ENCODE data around the gene MAST4. TPM values are rescaled to one million over a fixed set of nuclear protein-coding genes. Genes with fewer than 3 reads are reported as not detected.
A peak's percentile ranks its signal among the peaks of the same experiment; 100 is the strongest.

The MAST4 gene
- total and polyA plus RNA-seq, 2 of the 4 experiments (the other 2 are of a cell fraction), result 4.8 to 6.8 TPM

DNA sequence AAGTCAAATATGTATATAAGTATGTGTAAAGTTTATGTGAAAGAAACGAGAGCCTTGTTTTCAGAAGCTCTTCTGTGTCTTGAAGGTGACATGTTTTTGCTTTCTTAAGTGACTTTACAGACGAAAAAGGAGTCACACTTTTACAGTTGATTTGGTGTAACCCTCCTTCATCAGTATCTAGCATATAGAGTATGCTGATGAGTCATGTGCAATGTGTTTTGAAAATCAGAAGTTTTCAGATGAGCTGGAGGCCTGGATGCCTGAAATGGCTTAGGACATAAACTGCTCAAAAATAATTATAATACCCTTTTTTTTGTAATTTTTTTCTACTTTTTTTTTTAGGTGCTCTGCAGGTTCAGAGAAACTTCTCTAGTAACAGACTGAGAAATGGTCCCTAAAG is 390.9 kb downstream of the MAST4 start:
- BruUV-seq (replicated peaks), result no TSS peak

More for the DNA sequence above, 390.9 kb downstream of the MAST4 start:
- intact Hi-C loops (cut with micrococcal nuclease), result loop anchor here (1.0 kb wide), 1 partner anchor 27 kb away; no protein-coding TSS in a partner anchor
- H3K9me3 ChIP-seq (ENCODE audit: control insufficient read depth, insufficient read depth, low read length), result no peaks in the 10 kb centered on the region
- peak; percentile 68 for DNase-seq
- H3K4me3 ChIP-seq (ENCODE audit: insufficient read depth, low read depth, low read length), result no peak overlapping the region
- no peak overlapping the region; a peak in 1 of 4 replicates for H4K8ac ChIP-seq (ENCODE audit: low read depth in 2 of 2, low read length in 2 of 2)
- WGBS, 2 experiments (ENCODE audit: extremely low coverage in 2 of 2, insufficient read length in 1 of 2), result no CpG with 5 or more reads among the region's 2 CpGs
- H2BK120ac ChIP-seq (ENCODE audit: low read depth, low read length), result no peak overlapping the region
- H2AK9ac ChIP-seq (replicated peaks; ENCODE audit: low read depth, low read length, poor library complexity), result no peak overlapping the region
- no peak overlapping the region for H3K4ac ChIP-seq (ENCODE audit: low read depth, low read length)
- no peak overlapping the region for H3K14ac ChIP-seq (replicated peaks; ENCODE audit: low read depth, low read length)
- H3K4me1 ChIP-seq (ENCODE audit: control insufficient read depth, insufficient read depth, low read length), result peaks cover 6% of the 10 kb centered on the region
- peak; percentile 86 for ATAC-seq (ENCODE audit: low read depth)
- no peak overlapping the region; the same call in 1 of the 2 replicates for H3K18ac ChIP-seq (ENCODE audit: low read depth, low read length)
- no peak overlapping the region for H2AK5ac ChIP-seq (ENCODE audit: low read depth, low read length)
- no peaks in the 10 kb centered on the region for H3K79me1 ChIP-seq (ENCODE audit: low read depth in 1 of 2, low read length in 2 of 2)
- TF ChIP-seq, protein P1, sequence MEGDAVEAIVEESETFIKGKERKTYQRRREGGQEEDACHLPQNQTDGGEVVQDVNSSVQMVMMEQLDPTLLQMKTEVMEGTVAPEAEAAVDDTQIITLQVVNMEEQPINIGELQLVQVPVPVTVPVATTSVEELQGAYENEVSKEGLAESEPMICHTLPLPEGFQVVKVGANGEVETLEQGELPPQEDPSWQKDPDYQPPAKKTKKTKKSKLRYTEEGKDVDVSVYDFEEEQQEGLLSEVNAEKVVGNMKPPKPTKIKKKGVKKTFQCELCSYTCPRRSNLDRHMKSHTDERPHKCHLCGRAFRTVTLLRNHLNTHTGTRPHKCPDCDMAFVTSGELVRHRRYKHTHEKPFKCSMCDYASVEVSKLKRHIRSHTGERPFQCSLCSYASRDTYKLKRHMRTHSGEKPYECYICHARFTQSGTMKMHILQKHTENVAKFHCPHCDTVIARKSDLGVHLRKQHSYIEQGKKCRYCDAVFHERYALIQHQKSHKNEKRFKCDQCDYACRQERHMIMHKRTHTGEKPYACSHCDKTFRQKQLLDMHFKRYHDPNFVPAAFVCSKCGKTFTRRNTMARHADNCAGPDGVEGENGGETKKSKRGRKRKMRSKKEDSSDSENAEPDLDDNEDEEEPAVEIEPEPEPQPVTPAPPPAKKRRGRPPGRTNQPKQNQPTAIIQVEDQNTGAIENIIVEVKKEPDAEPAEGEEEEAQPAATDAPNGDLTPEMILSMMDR (conservative IDR thresholded peaks at IDR 0.05; ENCODE audit: low read depth, low read length), result no peak
- TF ChIP-seq CEBPB (IDR thresholded peaks at IDR 0.05; ENCODE audit: low read depth, low read length) (no peak), FOS (IDR thresholded peaks at IDR 0.05; ENCODE audit: low read depth, low read length) (peak; percentile 41; the same call in 1 of the 2 replicates)
- H3K4me2 ChIP-seq (ENCODE audit: low read depth, low read length), result peak overlapping the region; percentile 54; the same call in 1 of the 2 replicates
- ChIA-PET POLR2A (ENCODE audit: unreplicated experiment) (interaction anchor here (0.6 kb wide), 1 partner anchor 29 kb away, joined by 3 read pairs; no protein-coding TSS in a partner anchor), CTCF (interaction anchor here (0.6 to 1.3 kb wide), 11 partner anchors 11 to 1107 kb away, joined by 3 to 6 read pairs (median 3); no protein-coding TSS in a partner anchor)
- no peaks in the 10 kb centered on the region for H4K20me1 ChIP-seq (ENCODE audit: insufficient read depth, low read length)
- H2BK20ac ChIP-seq (ENCODE audit: low read depth, low read length), result no peak overlapping the region
- H3K27ac ChIP-seq (ENCODE audit: insufficient read depth, low read length), result peak overlapping the region; percentile 32; the same call in 1 of the 2 replicates
- no peak overlapping the region for H2BK15ac ChIP-seq (ENCODE audit: low read depth, low read length)
- no peaks in the 10 kb centered on the region for H3K36me3 ChIP-seq (ENCODE audit: control insufficient read depth, insufficient read depth, low read length)
- peaks cover 7% of the 10 kb centered on the region; the same call in 1 of the 2 replicates for H3K9me1 ChIP-seq (ENCODE audit: insufficient read depth, low read length)
- in situ Hi-C loops (cut with MboI; ENCODE audit: low sequenced_read_pairs), result no loop called here
- no peak overlapping the region for H4K5ac ChIP-seq (ENCODE audit: low read depth, low read length)
- no peak overlapping the region for H2AFZ ChIP-seq (replicated peaks; ENCODE audit: low read length, poor library complexity)
- H2BK5ac ChIP-seq (ENCODE audit: low read depth, low read length, poor library complexity, severe bottlenecking), result peak overlapping the region; percentile 63
- dilution Hi-C loops (cut with HindIII; ENCODE audit: low sequenced_read_pairs, unreplicated experiment), result no loop called here
- no peak overlapping the region for H3K9ac ChIP-seq (ENCODE audit: low read depth, low read length)
- H3K56ac ChIP-seq (ENCODE audit: extremely low read depth, insufficient read depth, low read length), result no peak overlapping the region
- no peak overlapping the region for H3K23ac ChIP-seq (ENCODE audit: low read depth, low read length)
- H3K27me3 ChIP-seq (ENCODE audit: control insufficient read depth, insufficient read depth, low read length), result no peaks in the 10 kb centered on the region
- no peak overlapping the region for H4K91ac ChIP-seq (ENCODE audit: insufficient read depth, low read depth, low read length)

Data from IMR-90 (cell line).